ENCODE results near the gene ZNF526.

DNA sequence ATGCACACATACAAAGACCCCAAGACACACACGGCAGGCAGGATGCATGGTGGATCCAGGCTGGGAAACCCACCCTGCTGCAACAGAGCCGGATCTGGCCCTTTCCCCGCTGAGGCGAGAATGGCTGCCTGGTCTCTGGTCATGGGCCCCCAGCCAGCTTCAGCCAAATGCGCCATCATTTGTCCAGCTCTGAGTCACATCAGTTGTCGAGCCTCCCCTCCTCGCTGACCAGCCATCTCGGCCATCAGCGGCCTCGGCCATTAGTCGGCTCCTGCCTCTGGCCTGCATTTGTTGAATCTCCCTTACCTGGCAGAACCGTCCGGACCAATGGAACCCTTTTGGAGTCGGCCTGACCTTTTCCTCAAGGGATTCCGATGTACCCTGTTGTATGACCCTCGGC lies 49.4 kb upstream of the ZNF526 start:
- TF ChIP-seq CTCF (IDR thresholded peaks at IDR 0.05; ENCODE audit: low read depth, low read length, missing input control) = no peak
- TF ChIP-seq, protein P1, sequence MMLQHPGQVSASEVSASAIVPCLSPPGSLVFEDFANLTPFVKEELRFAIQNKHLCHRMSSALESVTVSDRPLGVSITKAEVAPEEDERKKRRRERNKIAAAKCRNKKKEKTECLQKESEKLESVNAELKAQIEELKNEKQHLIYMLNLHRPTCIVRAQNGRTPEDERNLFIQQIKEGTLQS (IDR thresholded peaks at IDR 0.05) = no peak
- no peak for TF ChIP-seq REST (IDR thresholded peaks at IDR 0.05)
- TF ChIP-seq YY1 (IDR thresholded peaks at IDR 0.05) = no peak
- TF ChIP-seq MAX (IDR thresholded peaks at IDR 0.05) = no peak
- TF ChIP-seq EGR1 (IDR thresholded peaks at IDR 0.05; ENCODE audit: low read depth in 2 of 2) = no peak
- no peak for TF ChIP-seq SP1 (IDR thresholded peaks at IDR 0.05)
- no peak for TF ChIP-seq RAD21 (IDR thresholded peaks at IDR 0.05)
- no peak for TF ChIP-seq HNF4A (conservative IDR thresholded peaks at IDR 0.05)
- no peak for TF ChIP-seq GABPA (IDR thresholded peaks at IDR 0.05 in 1 of 2, conservative IDR thresholded peaks at IDR 0.05 in 1 of 2)
- no peak for TF ChIP-seq TAF1 (conservative IDR thresholded peaks at IDR 0.05)
- TF ChIP-seq JUND (IDR thresholded peaks at IDR 0.05) = no peak
